ENCODE measurements around the gene APOL5.
"Not testable (repeated sequence)": the region's sequence is repeated elsewhere in the genome, so short reads cannot be mapped to it uniquely, and the experiment has no call there.

Gene APOL5

GRCh38 chr22:35735542-35735941, 17.9 kb downstream of the APOL5 start:
- no peaks in the 10 kb centered on the region for H3K9me3 Mint-ChIP-seq
- no peak overlapping the region for H3K4me3 Mint-ChIP-seq
- H3K36me3 Mint-ChIP-seq (ENCODE audit: low read depth): peaks cover 48% of the 10 kb centered on the region
- TF ChIP-seq, protein P1, sequence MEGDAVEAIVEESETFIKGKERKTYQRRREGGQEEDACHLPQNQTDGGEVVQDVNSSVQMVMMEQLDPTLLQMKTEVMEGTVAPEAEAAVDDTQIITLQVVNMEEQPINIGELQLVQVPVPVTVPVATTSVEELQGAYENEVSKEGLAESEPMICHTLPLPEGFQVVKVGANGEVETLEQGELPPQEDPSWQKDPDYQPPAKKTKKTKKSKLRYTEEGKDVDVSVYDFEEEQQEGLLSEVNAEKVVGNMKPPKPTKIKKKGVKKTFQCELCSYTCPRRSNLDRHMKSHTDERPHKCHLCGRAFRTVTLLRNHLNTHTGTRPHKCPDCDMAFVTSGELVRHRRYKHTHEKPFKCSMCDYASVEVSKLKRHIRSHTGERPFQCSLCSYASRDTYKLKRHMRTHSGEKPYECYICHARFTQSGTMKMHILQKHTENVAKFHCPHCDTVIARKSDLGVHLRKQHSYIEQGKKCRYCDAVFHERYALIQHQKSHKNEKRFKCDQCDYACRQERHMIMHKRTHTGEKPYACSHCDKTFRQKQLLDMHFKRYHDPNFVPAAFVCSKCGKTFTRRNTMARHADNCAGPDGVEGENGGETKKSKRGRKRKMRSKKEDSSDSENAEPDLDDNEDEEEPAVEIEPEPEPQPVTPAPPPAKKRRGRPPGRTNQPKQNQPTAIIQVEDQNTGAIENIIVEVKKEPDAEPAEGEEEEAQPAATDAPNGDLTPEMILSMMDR (IDR thresholded peaks at IDR 0.05; ENCODE audit: unreplicated experiment in 3 of 3): no peak
- H3K27ac Mint-ChIP-seq: peak overlapping the region in 2 of 3 experiments; percentile 25 to 59
- peaks cover 68% of the 10 kb centered on the region for H3K4me1 Mint-ChIP-seq
- H3K27me3 Mint-ChIP-seq (ENCODE audit: low read depth): peaks cover 6% of the 10 kb centered on the region

- peak overlapping the region in 2 of 3 experiments; percentile 25 to 59 for H3K27ac Mint-ChIP-seq
- TF ChIP-seq, protein P1 (IDR thresholded peaks at IDR 0.05; ENCODE audit: unreplicated experiment in 3 of 3): no peak
- H3K4me1 Mint-ChIP-seq: peaks cover 66% of the 10 kb centered on the region
- H3K36me3 Mint-ChIP-seq (ENCODE audit: low read depth): peaks cover 51% of the 10 kb centered on the region
- H3K4me3 Mint-ChIP-seq: no peak overlapping the region
- no peaks in the 10 kb centered on the region for H3K9me3 Mint-ChIP-seq
- H3K27me3 Mint-ChIP-seq (ENCODE audit: low read depth): peaks cover 3% of the 10 kb centered on the region
These were observed 18.5 kb downstream of the APOL5 start for GRCh38 chr22:35736166-35736565.

GRCh38 chr22:35736701-35737100, 19.0 kb downstream of the APOL5 start:
- Mint-ChIP-seq H3K4me1 (peaks cover 61% of the 10 kb centered on the region), H3K36me3 (ENCODE audit: low read depth) (peaks cover 52% of the 10 kb centered on the region), H3K4me3 (no peak overlapping the region), H3K27me3 (ENCODE audit: low read depth) (peaks cover 3% of the 10 kb centered on the region), H3K9me3 (no peaks in the 10 kb centered on the region), H3K27ac (peak overlapping the region in 1 of 3 experiments; percentile 9)
- TF ChIP-seq, protein P1 (IDR thresholded peaks at IDR 0.05; ENCODE audit: unreplicated experiment in 3 of 3): no peak

DNA sequence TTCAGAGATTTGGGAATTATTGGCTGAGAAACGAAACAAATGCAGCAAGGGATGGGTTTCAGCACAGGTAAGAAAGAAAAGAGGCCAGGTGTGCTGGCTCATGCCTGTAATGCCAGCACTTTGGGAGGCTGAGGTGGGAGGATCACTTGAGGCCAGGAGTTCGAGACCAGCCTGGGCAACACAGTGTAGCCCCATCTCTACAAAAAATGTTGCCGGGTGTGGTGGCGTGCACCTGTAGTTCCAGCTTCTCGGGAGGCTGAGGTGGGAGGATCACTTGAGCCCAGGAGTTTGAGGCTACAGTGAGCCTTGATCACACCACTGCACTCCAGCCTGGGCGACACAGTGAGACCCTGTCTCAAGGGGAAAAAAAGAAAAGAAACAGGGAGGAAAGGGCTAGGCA, 20.2 kb downstream of the APOL5 start:
- H3K4me1 Mint-ChIP-seq: peaks cover 66% of the 10 kb centered on the region
- H3K9me3 Mint-ChIP-seq; H3K27me3 Mint-ChIP-seq (ENCODE audit: low read depth); H3K4me3 Mint-ChIP-seq: not testable (repeated sequence)
- peaks cover 64% of the 10 kb centered on the region for H3K36me3 Mint-ChIP-seq (ENCODE audit: low read depth)
- peak overlapping the region; percentile 4 to 38 (median 11) for H3K27ac Mint-ChIP-seq

GRCh38 chr22:35739076-35739930, 21.6 kb downstream of the APOL5 start:
- Mint-ChIP-seq H3K27me3 (ENCODE audit: low read depth) (no peaks in the 10 kb centered on the region), H3K4me3 (no peak overlapping the region)
- TF ChIP-seq, protein P1 (IDR thresholded peaks at IDR 0.05; ENCODE audit: unreplicated experiment in 3 of 3): no peak

DNA sequence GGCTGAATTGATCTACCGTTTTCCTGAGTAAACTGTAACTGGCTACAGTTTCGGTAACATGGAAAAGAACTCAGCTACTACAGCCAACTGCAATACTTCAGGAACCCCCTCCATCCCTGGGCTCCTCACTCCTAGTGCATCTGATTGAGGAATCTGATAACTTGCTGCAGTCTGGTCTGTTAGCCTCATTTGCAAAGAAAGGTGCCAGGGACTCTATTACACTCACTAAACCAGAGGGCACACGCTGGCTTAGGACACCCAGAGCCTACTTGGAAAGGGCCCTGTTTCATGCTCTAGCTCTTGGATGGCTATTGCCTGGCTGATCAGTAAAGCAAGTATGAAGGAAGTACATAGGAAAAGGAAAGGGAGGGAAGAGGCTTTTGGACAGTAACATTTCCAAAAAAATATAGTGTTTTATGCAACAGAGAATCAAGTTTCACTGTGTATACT, 22.3 kb downstream of the APOL5 start:
- TF ChIP-seq, protein P1 (IDR thresholded peaks at IDR 0.05; ENCODE audit: unreplicated experiment in 3 of 3): no peak
- Mint-ChIP-seq H3K4me3 (peak overlapping the region in 1 of 3 experiments; percentile 31), H3K27me3 (ENCODE audit: low read depth) (no peaks in the 10 kb centered on the region), H3K36me3 (ENCODE audit: low read depth) (peaks cover 84% of the 10 kb centered on the region), H3K4me1 (peaks cover 67% of the 10 kb centered on the region), H3K9me3 (no peaks in the 10 kb centered on the region), H3K27ac (peak overlapping the region in 2 of 3 experiments; percentile 70 to 81)

More at GRCh38 chr22:35739076-35739930, 21.6 kb downstream of the APOL5 start:
- H3K27ac Mint-ChIP-seq: peak overlapping the region in 2 of 3 experiments; percentile 66 to 81
- H3K4me1 Mint-ChIP-seq: peaks cover 69% of the 10 kb centered on the region
- no peaks in the 10 kb centered on the region for H3K9me3 Mint-ChIP-seq
- H3K36me3 Mint-ChIP-seq (ENCODE audit: low read depth): peaks cover 77% of the 10 kb centered on the region
